ENCODE data around the gene LHX1. TPM values are rescaled to one million over a fixed set of nuclear protein-coding genes. Genes with fewer than 3 reads are reported as not detected.

LHX1 gene
- total and polyA plus RNA-seq, 2 of the 8 experiments (the other 6 are each of a cell fraction or from before 2014, with no cell fraction given): 0.26 to 0.93 TPM

GRCh38 chr17:36993227-36993626 is 56.0 kb downstream of the LHX1 start:
- FAIRE-seq (no peak), DNase-seq (ENCODE audit: low read depth in 1 of 2, low spot score in 2 of 2) (no peak)
- H2AFZ ChIP-seq (ENCODE audit: low read length): no peak overlapping the region
- no peak overlapping the region for H4K91ac ChIP-seq (replicated peaks; ENCODE audit: insufficient read length, low read length)
- H3K27me3 ChIP-seq (replicated peaks in 1 of 4; ENCODE audit: control insufficient read depth in 3 of 4, extremely low read depth in 1 of 4, insufficient read depth in 3 of 4, low read length in 3 of 4): no peaks in the 10 kb centered on the region
- H3K14ac ChIP-seq (ENCODE audit: insufficient read length): no peak overlapping the region
- POLR2A ChIA-PET (ENCODE audit: partially characterized antibody): no interaction called here
- no peak overlapping the region for H2BK5ac ChIP-seq (ENCODE audit: low read depth, low read length)
- H3K4ac ChIP-seq (replicated peaks; ENCODE audit: insufficient read length, low read depth, low read length): no peak overlapping the region
- CTCF ChIA-PET (ENCODE audit: partially characterized antibody): interaction anchor here (0.6 to 2.1 kb wide), 3 partner anchors 55 to 414 kb away, joined by 3 to 7 read pairs (median 6); no protein-coding TSS in a partner anchor
- H3K4me3 ChIP-seq (ENCODE audit: extremely low read depth in 1 of 4, insufficient read depth in 2 of 4, low read depth in 3 of 4, low read length in 4 of 4): no peak overlapping the region
- no peaks in the 10 kb centered on the region for H3K79me2 ChIP-seq (ENCODE audit: control insufficient read depth in 1 of 2, insufficient read depth in 2 of 2, low read length in 2 of 2)
- no peaks in the 10 kb centered on the region for H3K79me1 ChIP-seq (ENCODE audit: low read depth, low read length)
- H3K36me3 ChIP-seq (ENCODE audit: control insufficient read depth in 2 of 4, insufficient read depth in 4 of 4, low read length in 3 of 4): peaks cover 6 to 52% (median 33%) of the 10 kb centered on the region in 4 experiments; a peak in 7 of 8 replicates
- no peaks in the 10 kb centered on the region for H3K23me2 ChIP-seq (ENCODE audit: low read depth, low read length)
- no peak overlapping the region for H2BK15ac ChIP-seq (ENCODE audit: low read length)
- no peak overlapping the region for H2AK5ac ChIP-seq (ENCODE audit: low read depth, low read length)
- no peak overlapping the region for H3K18ac ChIP-seq (ENCODE audit: extremely low read depth, low read length)
- no peak overlapping the region for H3K23ac ChIP-seq (ENCODE audit: insufficient read length)
- no peak overlapping the region for H4K5ac ChIP-seq (ENCODE audit: insufficient read length, low read depth, low read length)
- no peak overlapping the region for H3K27ac ChIP-seq (ENCODE audit: low read depth, low read length)
- H3K4me2 ChIP-seq (ENCODE audit: insufficient read depth in 1 of 2, low read depth in 2 of 2, low read length in 2 of 2): no peak overlapping the region
- H2BK120ac ChIP-seq (replicated peaks; ENCODE audit: low read depth, low read length): no peak overlapping the region
- H4K20me1 ChIP-seq (replicated peaks in 1 of 2; ENCODE audit: control insufficient read depth in 1 of 2, insufficient read depth in 2 of 2, low read length in 2 of 2): no peaks in the 10 kb centered on the region
- no peaks in the 10 kb centered on the region; a peak in 1 of 4 replicates for H3K9me3 ChIP-seq (ENCODE audit: insufficient read depth in 2 of 2, low read depth in 1 of 2, low read length in 1 of 2)
- H3K56ac ChIP-seq (replicated peaks; ENCODE audit: insufficient read length, low read depth, low read length): no peak overlapping the region
- no peak overlapping the region for H2BK20ac ChIP-seq (ENCODE audit: low read length)
- H3K4me1 ChIP-seq (replicated peaks in 1 of 4; ENCODE audit: control insufficient read depth in 3 of 4, insufficient read depth in 4 of 4, low read length in 3 of 4): no peaks in the 10 kb centered on the region
- H4K8ac ChIP-seq (ENCODE audit: extremely low read depth, insufficient read depth, low read length): no peak overlapping the region
- no peak overlapping the region for H3K9ac ChIP-seq (replicated peaks in 1 of 4; ENCODE audit: extremely low read depth in 1 of 4, low read depth in 3 of 4, low read length in 3 of 4)
- H2BK12ac ChIP-seq (ENCODE audit: low read depth, low read length): no peak overlapping the region
- TF ChIP-seq E2F6 (IDR thresholded peaks at IDR 0.05) (no peak), EZH2 (IDR thresholded peaks at IDR 0.05; ENCODE audit: low read depth, low read length, severe bottlenecking) (no peak), CREB1 (IDR thresholded peaks at IDR 0.05) (no peak), TCF12 (IDR thresholded peaks at IDR 0.05; ENCODE audit: low read depth, low read length) (no peak), JUND (IDR thresholded peaks at IDR 0.05; ENCODE audit: low read length) (no peak), CBX5 (IDR thresholded peaks at IDR 0.05; ENCODE audit: low read depth, low read length) (no peak), USF2 (IDR thresholded peaks at IDR 0.05; ENCODE audit: low read length) (no peak), NRF1 (IDR thresholded peaks at IDR 0.05; ENCODE audit: low read depth, low read length) (no peak), HDAC6 (IDR thresholded peaks at IDR 0.05; ENCODE audit: low read depth, low read length) (no peak), SP1 (IDR thresholded peaks at IDR 0.05; ENCODE audit: low read depth, low read length) (no peak), SP2 (IDR thresholded peaks at IDR 0.05; ENCODE audit: low read length) (no peak), SIRT6 (IDR thresholded peaks at IDR 0.05; ENCODE audit: low read length) (no peak)

Data from H1 (cell line).